CD4-positive, CD25-positive, alpha-beta regulatory T cell (primary cell): ENCODE results near the gene WDFY3. TPM values are rescaled to one million over a fixed set of nuclear protein-coding genes. Genes with fewer than 3 reads are reported as not detected.

ENCODE experiments used
- ATAC-seq, 2 donors: fragments of 150-1000 bp; cut with Tn5 transposase; one replicate each; pipeline ENCODE4 v1.10.0; 2021; ENCODE audit warnings: low read depth in 2 of 2, moderate number of reproducible peaks in 2 of 2, moderate library complexity in 1 of 2
- DNase-seq, 3 donors: peaks; one replicate each; pipeline versions ENCODE4 v3.0.0 to v3.0.0-alpha.2; 2012 to 2022; ENCODE audit warnings: mixed read lengths in 1 of 3
- H3K27ac ChIP-seq: one replicate; pipeline ENCODE4 v1.7.0; 2013; ENCODE audit warnings: mild to moderate bottlenecking, low read length; ENCODE audit not compliant: insufficient read depth, poor library complexity, severe bottlenecking
- H3K27me3 ChIP-seq: one replicate; pipeline ENCODE4 v1.7.0; 2013; ENCODE audit warnings: low read length; ENCODE audit not compliant: control insufficient read depth, insufficient read depth
- H3K36me3 ChIP-seq: one replicate; pipeline ENCODE4 v1.7.0; 2013; ENCODE audit warnings: mild to moderate bottlenecking, low read length, moderate library complexity; ENCODE audit not compliant: control insufficient read depth, insufficient read depth
- H3K4me1 ChIP-seq: 2 replicates; pipeline ENCODE4 v1.7.0; 2013; ENCODE audit warnings: mild to moderate bottlenecking, low read length; ENCODE audit not compliant: insufficient read depth, control insufficient read depth, poor library complexity, severe bottlenecking
- H3K4me3 ChIP-seq: one replicate; pipeline ENCODE4 v1.7.0; 2013; ENCODE audit warnings: low read depth, mild to moderate bottlenecking, low read length, moderate library complexity
- H3K9me3 ChIP-seq, 2 experiments: 1 replicate in 1 of 2; 2 replicates in 1 of 2; pipeline ENCODE4 v1.7.0; 2013; ENCODE audit warnings: low read length in 2 of 2, mild to moderate bottlenecking in 1 of 2, moderate library complexity in 1 of 2; ENCODE audit not compliant: control insufficient read depth in 2 of 2
- H3K27ac Mint-ChIP-seq, 3 donors: one replicate each; pipeline ENCODE4 v1.8.0; 2020 to 2022; ENCODE audit warnings: mild to moderate bottlenecking in 3 of 3, mixed read lengths in 3 of 3, moderate library complexity in 2 of 3
- H3K27me3 Mint-ChIP-seq: one replicate; pipeline ENCODE4 v1.8.0; 2022; ENCODE audit warnings: mild to moderate bottlenecking, mixed read lengths
- H3K36me3 Mint-ChIP-seq: one replicate; pipeline ENCODE4 v1.8.0; 2020; ENCODE audit warnings: mixed read lengths
- H3K4me1 Mint-ChIP-seq, 4 donors: one replicate each; pipeline ENCODE4 v1.8.0; 2020 to 2022; ENCODE audit warnings: mixed read lengths in 4 of 4, mild to moderate bottlenecking in 1 of 4
- H3K4me3 Mint-ChIP-seq, 4 donors: one replicate each; pipeline ENCODE4 v1.8.0; 2020 to 2022; ENCODE audit warnings: mild to moderate bottlenecking in 4 of 4, mixed read lengths in 4 of 4, moderate library complexity in 3 of 4
- H3K9me3 Mint-ChIP-seq, 7 donors: one replicate each; pipeline ENCODE4 v1.8.0; 2020 to 2022; ENCODE audit warnings: mixed read lengths in 7 of 7, mild to moderate bottlenecking in 3 of 7, moderate library complexity in 2 of 7
- polyA plus RNA-seq, 4 donors: library from polyadenylated mRNA; unstranded; fragments of 300-500 nt; fragmentation: Illumina TruSeq; gene quantifications; one replicate each; pipeline ENCODE4 v1.2.3, GENCODE V29; 2021
- total RNA-seq: library from RNA; stranded (reverse); gene quantifications from one replicate; pipeline ENCODE4 v1.2.3, GENCODE V29; 2022

The WDFY3 gene
- total and polyA plus RNA-seq, 5 donors from 2014 or later: 0.44 TPM; not detected in 4

DNA sequence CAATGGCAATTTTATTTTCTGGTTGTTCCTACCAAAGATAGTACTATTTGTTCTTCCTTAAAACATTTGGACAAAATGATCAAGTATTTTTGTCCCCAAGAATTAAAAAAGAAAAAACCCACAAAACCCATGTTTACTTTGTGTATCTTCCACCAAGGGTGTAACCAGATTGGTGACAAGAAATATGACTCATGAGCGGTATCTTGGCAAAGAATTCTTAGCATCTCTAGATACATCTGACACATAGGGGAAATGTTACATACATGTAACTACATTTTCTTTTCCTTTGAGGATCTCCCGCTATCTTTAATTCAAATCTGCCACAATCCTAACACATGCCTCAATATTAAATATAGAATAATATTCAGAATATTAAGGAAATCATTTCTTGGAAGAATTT lies 78.7 kb downstream of the WDFY3 start:
- no peaks in the 10 kb centered on the region for H3K9me3 ChIP-seq
- no peaks in the 10 kb centered on the region for H3K4me1 ChIP-seq
- ATAC-seq (no peak), DNase-seq (no peak)
- no peak overlapping the region for H3K4me3 ChIP-seq
- no peak overlapping the region for H3K27ac Mint-ChIP-seq
- H3K9me3 Mint-ChIP-seq: peaks cover 0 to 5% (median 0%) of the 10 kb centered on the region in 7 donors
- no peaks in the 10 kb centered on the region for H3K27me3 ChIP-seq
- no peak overlapping the region for H3K27ac ChIP-seq
- no peaks in the 10 kb centered on the region for H3K36me3 Mint-ChIP-seq
- H3K36me3 ChIP-seq: no peaks in the 10 kb centered on the region
- H3K27me3 Mint-ChIP-seq: no peaks in the 10 kb centered on the region
- no peak overlapping the region for H3K4me3 Mint-ChIP-seq
- no peaks in the 10 kb centered on the region for H3K4me1 Mint-ChIP-seq

DNA sequence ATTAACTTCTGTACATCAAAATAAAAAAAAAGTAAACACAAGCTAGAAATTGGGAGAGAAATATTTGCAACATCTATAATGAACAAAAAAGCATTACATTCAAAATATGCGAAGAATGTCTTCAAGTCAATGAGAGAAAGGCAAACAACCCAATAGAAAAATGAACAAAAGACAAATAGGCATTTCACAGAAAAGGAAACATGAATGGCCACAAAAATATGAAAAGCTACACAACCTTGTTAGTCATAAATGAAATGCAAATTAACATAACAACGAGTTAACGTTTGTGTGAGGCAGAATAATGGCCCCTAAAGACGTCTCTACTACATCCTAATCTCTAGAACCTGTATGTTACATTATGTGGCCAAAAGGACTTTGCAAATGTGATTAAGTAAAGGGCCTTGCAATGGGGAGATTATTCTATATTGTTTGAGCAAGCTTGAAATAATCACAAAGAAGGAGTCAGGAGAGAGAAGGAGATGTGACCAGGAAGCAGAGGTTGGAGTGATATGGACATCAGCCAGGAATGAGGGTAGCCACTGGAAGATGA lies 86.8 kb downstream of the WDFY3 start:
- H3K36me3 Mint-ChIP-seq: no peaks in the 10 kb centered on the region
- DNase-seq (no peak), ATAC-seq (no peak)
- no peaks in the 10 kb centered on the region for H3K27me3 Mint-ChIP-seq
- H3K27ac Mint-ChIP-seq: no peak overlapping the region
- no peaks in the 10 kb centered on the region for H3K4me1 ChIP-seq
- no peak overlapping the region for H3K27ac ChIP-seq
- H3K36me3 ChIP-seq: no peaks in the 10 kb centered on the region
- no peaks in the 10 kb centered on the region for H3K4me1 Mint-ChIP-seq
- no peak overlapping the region for H3K4me3 Mint-ChIP-seq
- H3K27me3 ChIP-seq: no peaks in the 10 kb centered on the region
- no peak overlapping the region for H3K4me3 ChIP-seq
- H3K9me3 ChIP-seq: no peaks in the 10 kb centered on the region
- peaks cover 0 to 15% (median 3%) of the 10 kb centered on the region in 7 donors for H3K9me3 Mint-ChIP-seq

DNA sequence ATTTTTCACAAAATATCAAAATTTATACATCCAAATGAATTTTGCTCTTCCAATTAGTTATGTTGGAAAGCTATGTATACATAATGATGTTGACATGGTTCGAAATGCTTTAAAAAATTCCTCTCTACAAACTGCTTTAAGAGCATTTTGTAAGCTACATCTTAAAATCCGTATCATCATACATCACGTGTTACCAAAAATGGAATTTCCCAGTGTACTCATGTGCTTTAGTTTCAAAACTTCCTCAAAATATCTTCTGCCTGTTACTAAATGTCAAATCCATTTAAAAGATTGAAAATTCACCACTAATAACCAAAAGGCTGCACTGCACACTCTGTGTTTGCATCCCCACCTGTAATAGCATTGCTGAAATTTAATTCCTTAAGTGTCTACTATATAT lies 87.9 kb downstream of the WDFY3 start:
- H3K27ac Mint-ChIP-seq: no peak overlapping the region
- no peak overlapping the region for H3K4me3 Mint-ChIP-seq
- Histone ChIP-seq H3K27ac (no peak overlapping the region), H3K4me3 (no peak overlapping the region), H3K27me3 (no peaks in the 10 kb centered on the region), H3K9me3 (no peaks in the 10 kb centered on the region), H3K36me3 (no peaks in the 10 kb centered on the region), H3K4me1 (no peaks in the 10 kb centered on the region)
- no peaks in the 10 kb centered on the region for H3K4me1 Mint-ChIP-seq
- DNase-seq (no peak), ATAC-seq (no peak)
- H3K9me3 Mint-ChIP-seq: peaks cover 0 to 15% (median 3%) of the 10 kb centered on the region in 7 donors
- H3K36me3 Mint-ChIP-seq: no peaks in the 10 kb centered on the region
- no peaks in the 10 kb centered on the region for H3K27me3 Mint-ChIP-seq

DNA sequence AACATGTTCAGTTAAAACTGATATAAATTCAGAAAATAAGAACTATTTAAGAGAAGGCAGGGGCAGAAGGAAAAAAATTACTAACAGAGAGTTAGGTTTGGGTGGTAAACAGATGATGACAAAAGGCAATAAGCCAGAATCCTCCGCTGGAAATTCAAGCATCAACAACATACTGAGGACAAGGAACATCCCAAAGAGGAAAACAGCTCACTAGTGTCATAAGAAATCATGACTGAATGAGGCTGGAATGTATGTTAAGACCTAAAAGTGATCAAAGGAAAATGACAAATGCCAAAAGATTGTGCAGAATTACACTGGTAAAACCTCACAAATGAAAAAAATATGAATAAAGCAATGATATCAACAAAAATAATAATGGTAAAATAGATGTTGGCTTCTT lies 88.4 kb downstream of the WDFY3 start:
- ATAC-seq: no peak
- peaks cover 0 to 15% (median 3%) of the 10 kb centered on the region in 7 donors for H3K9me3 Mint-ChIP-seq

DNA sequence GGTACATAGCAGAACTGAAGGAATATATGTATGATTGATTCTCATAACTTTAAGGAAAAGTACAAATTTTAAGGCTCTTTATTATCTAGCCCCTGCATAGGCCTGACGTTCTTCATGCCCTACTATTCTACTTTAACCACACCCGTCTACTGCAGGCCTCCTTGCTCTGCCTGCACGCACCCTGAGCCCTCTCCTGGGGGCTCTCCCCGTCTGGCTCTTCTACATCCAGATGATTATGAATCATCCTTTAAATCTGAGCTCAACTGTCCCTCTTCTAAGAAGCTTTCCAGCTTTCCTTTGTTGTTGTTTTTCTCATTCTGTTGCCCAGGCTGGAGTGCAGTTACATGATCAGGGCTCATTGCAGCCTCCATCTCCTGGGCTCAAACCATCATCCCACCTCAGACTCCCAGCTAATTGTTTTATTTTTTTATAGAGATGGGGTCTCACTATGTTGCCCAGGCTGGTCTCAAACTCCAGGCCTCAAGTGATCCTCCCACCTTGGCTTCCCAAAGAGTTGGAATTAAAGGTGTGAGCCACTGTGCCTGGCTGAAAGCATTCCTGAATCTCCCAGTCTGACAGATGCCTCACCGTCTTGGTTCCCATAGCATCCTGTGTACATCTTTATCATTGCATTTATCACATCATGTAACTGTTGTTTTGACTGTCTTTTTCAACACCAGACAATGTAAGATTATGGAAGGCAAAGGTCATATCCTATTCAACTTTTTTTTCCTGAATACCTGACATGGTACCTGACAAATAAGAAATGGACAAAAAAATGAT lies 89.2 kb downstream of the WDFY3 start:
- H3K36me3 Mint-ChIP-seq: no peaks in the 10 kb centered on the region
- no peak overlapping the region for H3K4me3 Mint-ChIP-seq
- Histone ChIP-seq H3K9me3 (no peaks in the 10 kb centered on the region), H3K27ac (no peak overlapping the region), H3K4me3 (no peak overlapping the region), H3K4me1 (no peaks in the 10 kb centered on the region), H3K36me3 (no peaks in the 10 kb centered on the region), H3K27me3 (no peaks in the 10 kb centered on the region)
- H3K9me3 Mint-ChIP-seq: peaks cover 0 to 15% (median 3%) of the 10 kb centered on the region in 7 donors
- H3K27me3 Mint-ChIP-seq: no peaks in the 10 kb centered on the region
- no peak overlapping the region for H3K27ac Mint-ChIP-seq
- H3K4me1 Mint-ChIP-seq: no peaks in the 10 kb centered on the region
- DNase-seq (no peak), ATAC-seq (no peak)

More for the DNA sequence above, 88.4 kb downstream of the WDFY3 start:
- Histone ChIP-seq H3K27ac (no peak overlapping the region), H3K4me3 (no peak overlapping the region), H3K9me3 (no peaks in the 10 kb centered on the region), H3K27me3 (no peaks in the 10 kb centered on the region), H3K36me3 (no peaks in the 10 kb centered on the region), H3K4me1 (no peaks in the 10 kb centered on the region)
- no peaks in the 10 kb centered on the region for H3K27me3 Mint-ChIP-seq
- DNase-seq: no peak
- no peak overlapping the region for H3K27ac Mint-ChIP-seq
- H3K4me1 Mint-ChIP-seq: no peaks in the 10 kb centered on the region
- H3K4me3 Mint-ChIP-seq: no peak overlapping the region
- no peaks in the 10 kb centered on the region for H3K36me3 Mint-ChIP-seq

DNA sequence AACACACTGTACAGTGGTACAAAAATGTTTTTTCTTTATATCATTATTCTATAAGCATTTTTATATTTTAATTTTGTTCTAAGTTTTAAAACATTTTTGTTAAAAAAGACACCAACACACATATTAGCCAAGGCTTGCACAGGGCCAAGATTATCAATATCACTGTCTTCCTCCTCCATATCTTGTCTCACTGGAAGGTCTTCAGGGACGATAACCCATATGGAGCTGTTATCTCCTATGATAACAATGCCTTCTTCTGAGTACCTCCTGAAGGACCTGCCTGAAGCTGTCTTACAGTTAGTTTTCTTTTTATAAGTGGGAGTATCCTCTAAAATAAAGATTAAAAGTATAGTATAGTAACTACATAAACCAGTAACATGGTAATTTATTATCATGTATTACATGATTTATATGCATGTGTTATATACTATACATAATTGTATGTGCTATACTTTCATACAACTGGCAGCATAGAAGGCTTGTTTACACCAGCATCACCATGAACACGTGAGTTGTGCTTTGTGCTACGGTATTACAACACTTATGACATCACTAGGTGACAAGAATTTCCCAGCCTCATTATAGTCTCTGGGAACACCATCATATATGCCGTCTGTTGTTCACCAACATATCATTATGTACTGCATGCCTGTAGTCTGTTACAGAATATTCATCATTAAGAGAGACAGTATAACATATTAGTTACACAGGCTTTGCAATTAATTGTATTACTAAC lies 90.7 kb downstream of the WDFY3 start:
- Histone ChIP-seq H3K4me3 (no peak overlapping the region), H3K27me3 (no peaks in the 10 kb centered on the region), H3K9me3 (no peaks in the 10 kb centered on the region), H3K4me1 (no peaks in the 10 kb centered on the region), H3K27ac (no peak overlapping the region), H3K36me3 (no peaks in the 10 kb centered on the region)
- no peak overlapping the region for H3K27ac Mint-ChIP-seq
- no peak for ATAC-seq
- peaks cover 0 to 15% (median 3%) of the 10 kb centered on the region in 7 donors for H3K9me3 Mint-ChIP-seq
- H3K4me1 Mint-ChIP-seq: no peaks in the 10 kb centered on the region
- H3K36me3 Mint-ChIP-seq: no peaks in the 10 kb centered on the region
- no peak overlapping the region for H3K4me3 Mint-ChIP-seq
- no peak for DNase-seq
- H3K27me3 Mint-ChIP-seq: no peaks in the 10 kb centered on the region

DNA sequence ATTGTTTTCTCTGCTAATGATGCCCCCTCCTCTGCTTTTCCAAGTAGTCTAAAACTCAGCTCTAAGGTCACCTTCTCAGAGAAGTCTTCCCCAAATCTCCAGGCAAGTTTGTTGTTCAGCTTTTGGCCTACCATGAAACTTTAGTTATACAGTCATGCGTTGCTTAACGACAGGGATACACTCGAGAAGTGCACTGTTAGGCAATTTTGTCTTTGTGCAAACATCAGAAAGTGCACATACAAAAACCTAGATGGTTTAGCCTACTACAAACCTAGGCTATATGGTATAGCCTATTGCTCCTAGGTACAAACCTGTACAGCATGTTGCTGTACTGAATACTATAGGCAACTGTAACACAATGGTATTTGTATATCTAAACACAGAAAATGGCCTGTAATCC lies 91.9 kb downstream of the WDFY3 start:
- Histone ChIP-seq H3K27ac (no peak overlapping the region), H3K4me1 (no peaks in the 10 kb centered on the region), H3K4me3 (no peak overlapping the region), H3K27me3 (no peaks in the 10 kb centered on the region), H3K36me3 (no peaks in the 10 kb centered on the region), H3K9me3 (no peaks in the 10 kb centered on the region)
- H3K27me3 Mint-ChIP-seq: no peaks in the 10 kb centered on the region
- no peak for DNase-seq
- no peaks in the 10 kb centered on the region for H3K36me3 Mint-ChIP-seq
- H3K27ac Mint-ChIP-seq: no peak overlapping the region
- no peaks in the 10 kb centered on the region for H3K4me1 Mint-ChIP-seq
- peaks cover 0 to 15% (median 3%) of the 10 kb centered on the region in 7 donors for H3K9me3 Mint-ChIP-seq
- H3K4me3 Mint-ChIP-seq: no peak overlapping the region
- ATAC-seq: no peak
